ENCODE measurements around the gene GNAQ. TPM values are rescaled to one million over a fixed set of nuclear protein-coding genes. Genes with fewer than 3 reads are reported as not detected.

The GNAQ gene
- total and polyA plus RNA-seq, 2 of the 13 experiments (the other 11 are each of a cell fraction or from before 2014, with no cell fraction given) = 16.5 to 17.7 TPM

DNA sequence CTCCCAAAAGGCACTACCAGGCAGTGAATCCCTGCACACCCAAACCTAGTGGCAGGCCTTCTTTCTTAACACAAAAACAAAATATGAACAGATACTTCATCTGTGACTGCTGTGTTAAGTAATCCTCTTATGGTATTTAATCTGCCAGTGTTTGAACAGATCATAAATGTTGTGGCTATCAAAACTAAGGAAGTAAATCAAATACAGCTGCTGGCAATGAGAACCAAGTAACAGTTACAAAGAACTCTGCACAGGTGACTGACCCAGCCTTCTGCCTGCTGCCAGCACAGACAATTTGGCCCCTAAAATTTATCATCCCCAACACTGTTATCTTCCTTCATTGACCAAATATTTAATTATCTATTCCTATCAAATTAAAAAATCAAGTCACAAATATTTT, 78.0 kb downstream of the GNAQ start (continued):
- TF ChIP-seq ZNF318 (CRISPR knock-in tag; IDR thresholded peaks at IDR 0.05) = no peak
- TF ChIP-seq NFE2 (CRISPR knock-in tag; IDR thresholded peaks at IDR 0.05) = no peak

DNA sequence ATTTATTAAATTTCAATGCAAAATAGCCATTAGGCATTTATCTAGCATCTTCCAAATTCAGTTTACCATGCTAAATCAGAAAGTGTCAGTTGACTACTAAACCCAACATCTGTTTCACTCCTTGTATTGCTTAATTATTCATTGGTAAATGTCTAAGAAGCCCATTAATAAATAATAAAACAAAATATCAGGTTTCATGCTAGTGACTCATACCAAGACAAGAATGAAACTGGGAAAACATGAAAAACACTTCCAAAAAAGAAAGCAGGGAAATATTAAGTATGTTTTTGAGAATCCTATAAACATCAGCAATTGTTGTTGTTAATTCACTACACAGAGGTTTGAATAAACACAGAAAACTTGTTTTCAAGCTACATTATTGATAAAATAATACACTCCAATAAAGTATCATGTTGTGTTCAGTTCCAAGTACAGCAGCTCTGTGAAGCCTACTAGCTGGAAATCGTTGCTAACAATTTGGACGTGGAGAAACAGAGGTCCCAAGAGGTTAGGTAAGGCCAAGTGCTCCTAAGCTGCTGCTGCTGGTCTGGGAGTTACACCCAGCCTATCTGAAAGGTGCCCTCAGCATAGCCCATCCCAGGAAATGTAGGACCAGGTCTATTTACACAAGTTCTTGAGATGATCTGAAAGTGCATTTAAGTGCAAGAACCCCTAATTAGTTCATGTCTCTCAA, 78.8 kb downstream of the GNAQ start:
- H3K36me3 ChIP-seq (replicated peaks in 1 of 2; ENCODE audit: control insufficient read depth in 1 of 2, insufficient read depth in 2 of 2, low read length in 2 of 2) = no peaks in the 10 kb centered on the region
- H3K27ac ChIP-seq (ENCODE audit: extremely low read length, insufficient read depth, low read length) = no peak overlapping the region
- FAIRE-seq (no peak), ATAC-seq (no peak), DNase-seq (ENCODE audit: low spot score) (no peak)
- H3K4me2 ChIP-seq (ENCODE audit: low read depth, low read length) = no peak overlapping the region
- intact Hi-C loops (cut with micrococcal nuclease; ENCODE audit: unreplicated experiment) = no loop called here
- POLR2A ChIA-PET = no interaction called here
- in situ Hi-C loops (cut with HindIII; ENCODE audit: extremely low pct_ligation_motif_present, low pct_unique_long_range_greater_than_20kb) = no loop called here
- no peak overlapping the region for H3K9ac ChIP-seq (ENCODE audit: insufficient read depth, low read depth, low read length)
- H2AFZ ChIP-seq (ENCODE audit: low read length) = no peak overlapping the region
- WGBS (ENCODE audit: low lambda C conversion rate) = 71% methylated on average over 2 of the region's 2 CpGs
- no peaks in the 10 kb centered on the region for H3K9me3 ChIP-seq (ENCODE audit: low read length)
- CTCF ChIA-PET (ENCODE audit: low intra/inter-chr PET ratio, low total read pairs) = no interaction called here
- H3K4me3 ChIP-seq (replicated peaks in 1 of 3; ENCODE audit: insufficient read depth in 1 of 3, low read depth in 2 of 3, low read length in 3 of 3) = no peak overlapping the region
- no TSS peak for BruUV-seq (replicated peaks)
- H4K20me1 ChIP-seq (ENCODE audit: insufficient read depth, low read length) = peaks cover 3% of the 10 kb centered on the region
- peaks cover 3% of the 10 kb centered on the region for H3K79me2 ChIP-seq (ENCODE audit: insufficient read depth, low read length)
- no peaks in the 10 kb centered on the region for H3K27me3 ChIP-seq (ENCODE audit: control insufficient read depth in 1 of 2, insufficient read depth in 2 of 2, low read length in 2 of 2)
- H3K4me1 ChIP-seq (ENCODE audit: insufficient read depth, low read length) = no peaks in the 10 kb centered on the region
- no peak for TF ChIP-seq ZNF180 (CRISPR knock-in tag; IDR thresholded peaks at IDR 0.05; ENCODE audit: borderline replicate concordance, low read depth)
- TF ChIP-seq DZIP1 (CRISPR knock-in tag; IDR thresholded peaks at IDR 0.05) = no peak
- TF ChIP-seq, protein P1, sequence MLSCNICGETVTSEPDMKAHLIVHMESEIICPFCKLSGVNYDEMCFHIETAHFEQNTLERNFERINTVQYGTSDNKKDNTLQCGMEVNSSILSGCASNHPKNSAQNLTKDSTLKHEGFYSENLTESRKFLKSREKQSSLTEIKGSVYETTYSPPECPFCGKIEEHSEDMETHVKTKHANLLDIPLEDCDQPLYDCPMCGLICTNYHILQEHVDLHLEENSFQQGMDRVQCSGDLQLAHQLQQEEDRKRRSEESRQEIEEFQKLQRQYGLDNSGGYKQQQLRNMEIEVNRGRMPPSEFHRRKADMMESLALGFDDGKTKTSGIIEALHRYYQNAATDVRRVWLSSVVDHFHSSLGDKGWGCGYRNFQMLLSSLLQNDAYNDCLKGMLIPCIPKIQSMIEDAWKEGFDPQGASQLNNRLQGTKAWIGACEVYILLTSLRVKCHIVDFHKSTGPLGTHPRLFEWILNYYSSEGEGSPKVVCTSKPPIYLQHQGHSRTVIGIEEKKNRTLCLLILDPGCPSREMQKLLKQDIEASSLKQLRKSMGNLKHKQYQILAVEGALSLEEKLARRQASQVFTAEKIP (CRISPR knock-in tag; IDR thresholded peaks at IDR 0.05; ENCODE audit: borderline replicate concordance) = no peak
- no peak for TF ChIP-seq ZNF260 (CRISPR knock-in tag; IDR thresholded peaks at IDR 0.05; ENCODE audit: borderline replicate concordance, low read depth)
- TF ChIP-seq RXRA (CRISPR knock-in tag; IDR thresholded peaks at IDR 0.05) = no peak
- no peak for TF ChIP-seq MED13 (CRISPR knock-in tag; IDR thresholded peaks at IDR 0.05)
- TF ChIP-seq GABPA (IDR thresholded peaks at IDR 0.05; ENCODE audit: low read depth, low read length) = no peak
- no peak for TF ChIP-seq GABPA (CRISPR knock-in tag; IDR thresholded peaks at IDR 0.05; ENCODE audit: low read depth)

Measured in HepG2 (cell line).